ENCODE results near the gene SWSAP1. TPM values are rescaled to one million over a fixed set of nuclear protein-coding genes. Genes with fewer than 3 reads are reported as not detected.

SWSAP1 gene
- polyA plus RNA-seq, 1 experiment: 0.88 TPM

DNA sequence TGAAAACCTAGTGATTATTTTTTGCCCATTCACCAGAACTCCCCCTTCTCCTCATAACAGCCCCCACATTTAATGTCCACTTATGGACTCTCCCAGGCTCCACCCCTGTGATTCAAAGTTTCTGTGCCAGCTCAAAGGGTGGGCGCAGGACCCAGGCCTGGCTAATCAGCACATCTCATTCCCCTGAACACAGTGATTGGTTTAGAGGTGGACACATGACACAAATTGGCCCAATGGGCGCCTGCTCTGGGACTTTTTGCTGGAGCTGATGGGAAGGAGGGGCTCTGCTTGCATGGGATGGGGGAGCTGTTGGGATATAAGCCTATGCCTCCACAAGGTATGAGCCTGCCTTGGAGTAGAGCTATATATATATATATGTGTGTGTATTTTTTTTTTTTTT lies 15.9 kb downstream of the SWSAP1 start:
- no peaks in the 10 kb centered on the region for H3K27me3 ChIP-seq (ENCODE audit: control insufficient read depth, insufficient read depth, low read length)
- no peak overlapping the region for H3K27ac ChIP-seq (ENCODE audit: low read depth, low read length)
- no peak for TF ChIP-seq CTCF (IDR thresholded peaks at IDR 0.05; ENCODE audit: low read depth, low read length)
- no peaks in the 10 kb centered on the region; the same call in 1 of the 2 replicates for H3K9me3 ChIP-seq (ENCODE audit: control insufficient read depth, insufficient read depth, low read length)
- ChIA-PET POLR2A (no interaction called here), CTCF (interaction anchor here (0.6 to 2.4 kb wide), 4 partner anchors 9 to 58 kb away, joined by 3 to 7 read pairs (median 4); partner anchors contain the start of genes ODAD3 and PRKCSH)
- H3K4me3 ChIP-seq (ENCODE audit: low read depth, low read length): no peak overlapping the region
- DNase-seq (ENCODE audit: low read depth, low spot score): no peak

- Histone ChIP-seq H3K9me3 (ENCODE audit: control insufficient read depth, insufficient read depth, low read length) (no peaks in the 10 kb centered on the region; the same call in 1 of the 2 replicates), H3K4me3 (ENCODE audit: low read depth, low read length) (no peak overlapping the region), H3K27ac (ENCODE audit: low read depth, low read length) (no peak overlapping the region), H3K27me3 (ENCODE audit: control insufficient read depth, insufficient read depth, low read length) (no peaks in the 10 kb centered on the region)
- TF ChIP-seq CTCF (IDR thresholded peaks at IDR 0.05; ENCODE audit: low read depth, low read length): no peak
- no peak for DNase-seq (ENCODE audit: low read depth, low spot score)
- CTCF ChIA-PET: interaction anchor here (0.5 to 2.4 kb wide), 6 partner anchors 8 to 59 kb away, joined by 3 to 11 read pairs (median 4); partner anchors contain the start of genes ODAD3 and PRKCSH
- POLR2A ChIA-PET: no interaction called here
Measured at GRCh38 chr19:11390933-11391680, 16.6 kb downstream of the SWSAP1 start.

GRCh38 chr19:11397089-11397610 lies 22.7 kb downstream of the SWSAP1 start:
- no peak for DNase-seq (ENCODE audit: low read depth, low spot score)
- no peaks in the 10 kb centered on the region; the same call in 1 of the 2 replicates for H3K9me3 ChIP-seq (ENCODE audit: control insufficient read depth, insufficient read depth, low read length)
- CTCF ChIA-PET: no interaction called here
- no peak overlapping the region for H3K4me3 ChIP-seq (ENCODE audit: low read depth, low read length)
- H3K27me3 ChIP-seq (ENCODE audit: control insufficient read depth, insufficient read depth, low read length): peaks cover 3% of the 10 kb centered on the region
- no peak overlapping the region for H3K27ac ChIP-seq (ENCODE audit: low read depth, low read length)
- no peak for TF ChIP-seq CTCF (IDR thresholded peaks at IDR 0.05; ENCODE audit: low read depth, low read length)
- POLR2A ChIA-PET: no interaction called here

DNA sequence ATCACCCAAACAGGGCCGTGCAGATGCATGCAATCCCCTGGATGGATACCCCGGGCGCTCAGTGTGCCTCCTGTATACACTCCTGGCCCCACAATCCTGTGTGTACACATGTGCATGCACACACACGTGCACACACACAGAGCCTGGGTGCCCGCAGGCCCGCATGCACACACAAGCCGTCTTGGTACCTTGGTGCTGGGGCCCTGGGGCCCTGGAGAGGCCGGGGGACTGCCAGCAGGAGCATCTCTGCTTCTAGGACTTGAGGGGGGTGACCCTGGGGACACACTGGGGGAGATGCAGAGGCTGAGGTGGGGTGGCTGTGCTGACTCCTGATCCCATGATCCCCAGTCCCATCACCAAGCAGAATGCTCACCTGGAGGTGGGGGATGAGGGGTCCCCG lies 25.2 kb downstream of the SWSAP1 start:
- no peaks in the 10 kb centered on the region; the same call in 1 of the 2 replicates for H3K9me3 ChIP-seq (ENCODE audit: control insufficient read depth, insufficient read depth, low read length)
- ChIA-PET CTCF (no interaction called here), POLR2A (no interaction called here)
- DNase-seq (ENCODE audit: low read depth, low spot score): no peak
- no peak overlapping the region for H3K27ac ChIP-seq (ENCODE audit: low read depth, low read length)
- TF ChIP-seq CTCF (IDR thresholded peaks at IDR 0.05; ENCODE audit: low read depth, low read length): no peak
- H3K4me3 ChIP-seq (ENCODE audit: low read depth, low read length): no peak overlapping the region
- H3K27me3 ChIP-seq (ENCODE audit: control insufficient read depth, insufficient read depth, low read length): peaks cover 3% of the 10 kb centered on the region

- Histone ChIP-seq H3K4me3 (ENCODE audit: low read depth, low read length) (no peak overlapping the region), H3K27ac (ENCODE audit: low read depth, low read length) (no peak overlapping the region), H3K27me3 (ENCODE audit: control insufficient read depth, insufficient read depth, low read length) (peaks cover 3% of the 10 kb centered on the region), H3K9me3 (ENCODE audit: control insufficient read depth, insufficient read depth, low read length) (no peaks in the 10 kb centered on the region; the same call in 1 of the 2 replicates)
- no peak for DNase-seq (ENCODE audit: low read depth, low spot score)
- no peak for TF ChIP-seq CTCF (IDR thresholded peaks at IDR 0.05; ENCODE audit: low read depth, low read length)
- POLR2A ChIA-PET: interaction anchor here (0.9 kb wide), 1 partner anchor 35 kb away, joined by 3 read pairs; the partner anchor contains the start of gene PRKCSH
- CTCF ChIA-PET: no interaction called here
Measured at GRCh38 chr19:11400798-11401197, 26.3 kb downstream of the SWSAP1 start.
